HG02840 (cell line): ENCODE measurements around the gene ZNF182.
"Not testable (repeated sequence)": the region's sequence is repeated elsewhere in the genome, so short reads cannot be mapped to it uniquely, and the experiment has no call there.

ENCODE experiments used
- ATAC-seq: cut with Tn5 transposase; IDR thresholded peaks from one replicate; pipeline ENCODE4 v1.9.1; 2021; ENCODE audit warnings: mild to moderate bottlenecking, moderate library complexity, moderate number of reproducible peaks; ENCODE audit not compliant: unreplicated experiment, low FRiP score

ZNF182 gene

GRCh38 chrX:48002929-48003328, 860 bp downstream of the ZNF182 start:
- ATAC-seq, result no peak

GRCh38 chrX:48002319-48002718, 1.5 kb downstream of the ZNF182 start:
- ATAC-seq, result no peak

GRCh38 chrX:48001260-48001659, 2.5 kb downstream of the ZNF182 start:
- ATAC-seq, result no peak

GRCh38 chrX:47992669-47993068, 11.1 kb downstream of the ZNF182 start:
- ATAC-seq, result no peak

- no peak for ATAC-seq
Observed at GRCh38 chrX:47992095-47992380, 11.8 kb downstream of the ZNF182 start.

- ATAC-seq, result no peak
Observed at GRCh38 chrX:47991263-47992094, 12.3 kb downstream of the ZNF182 start.

- no peak for ATAC-seq
Observed at GRCh38 chrX:47976254-47977151, 27.3 kb downstream of the ZNF182 start.

- ATAC-seq, result no peak
Observed at GRCh38 chrX:47973235-47973634, 30.6 kb downstream of the ZNF182 start.

GRCh38 chrX:47965526-47965925, 38.3 kb downstream of the ZNF182 start:
- not testable (repeated sequence) for ATAC-seq

- not testable (repeated sequence) for ATAC-seq
Observed at GRCh38 chrX:47961830-47962229, 42.0 kb downstream of the ZNF182 start.

- no peak for ATAC-seq
Observed at GRCh38 chrX:47960406-47960805, 43.4 kb downstream of the ZNF182 start.

- no peak for ATAC-seq
Observed at GRCh38 chrX:47958761-47959342, 44.9 kb downstream of the ZNF182 start.

GRCh38 chrX:47958206-47958605, 45.6 kb downstream of the ZNF182 start:
- not testable (repeated sequence) for ATAC-seq

- no peak for ATAC-seq
Observed at GRCh38 chrX:47956016-47956415, 47.8 kb downstream of the ZNF182 start.

- ATAC-seq, result not testable (repeated sequence)
Observed at GRCh38 chrX:47955295-47955694, 48.5 kb downstream of the ZNF182 start.

- ATAC-seq, result no peak
Observed at GRCh38 chrX:47941423-47941822, 62.4 kb downstream of the ZNF182 start.

- no peak for ATAC-seq
Observed at GRCh38 chrX:47940448-47940847, 63.3 kb downstream of the ZNF182 start.

GRCh38 chrX:47936940-47937317, 66.9 kb downstream of the ZNF182 start:
- no peak for ATAC-seq

GRCh38 chrX:47936224-47936939, 67.4 kb downstream of the ZNF182 start:
- no peak for ATAC-seq

GRCh38 chrX:47933946-47934345, 69.8 kb downstream of the ZNF182 start:
- ATAC-seq, result no peak

GRCh38 chrX:47931970-47932369, 71.8 kb downstream of the ZNF182 start:
- not testable (repeated sequence) for ATAC-seq
